CD4-positive, alpha-beta T cell treated with Interleukin-12 subunit alpha and Interleukin-12 subunit beta, for 1 hour (primary cell): ENCODE measurements around the gene TMEM205.

Experiments used
- DNase-seq: peaks from one replicate; pipeline ENCODE4 v3.0.0-alpha.2; 2020

Gene TMEM205

DNA sequence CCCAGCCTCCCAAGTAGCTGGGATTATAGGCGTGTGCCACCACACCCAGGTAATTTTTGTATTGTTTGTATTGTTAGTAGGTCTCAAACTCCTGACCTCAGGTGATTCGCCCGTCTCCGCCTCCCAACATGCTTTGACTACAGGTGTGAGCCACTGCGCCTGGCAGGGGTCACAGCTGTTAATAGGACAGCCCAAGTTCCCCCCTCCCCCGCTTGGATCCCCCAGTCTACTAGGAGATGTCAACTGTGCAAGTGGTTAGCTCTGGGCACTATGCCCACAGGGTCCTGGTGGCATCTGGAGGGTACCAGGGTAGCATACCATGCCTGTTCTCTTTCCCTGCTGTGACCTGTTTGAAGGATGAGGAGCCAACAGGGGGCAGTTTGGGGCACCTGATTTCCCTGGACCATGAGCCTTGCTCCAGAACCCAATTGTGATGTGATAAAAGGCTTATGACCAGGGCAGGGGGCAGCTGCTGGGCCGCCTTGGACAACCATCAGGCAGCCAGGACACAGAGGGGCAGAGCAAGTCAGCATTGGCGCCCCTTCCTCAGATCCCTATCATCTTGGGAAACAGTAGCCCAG is 50.3 kb downstream of the TMEM205 start, which contains the start of gene TSPAN16:
Gene TSPAN16, plus strand, starts transcription at position 496 of the 581 bp plus-strand sequence. CDS start 138 bp downstream, outside the sequence.
- DNase-seq = no peak

DNA sequence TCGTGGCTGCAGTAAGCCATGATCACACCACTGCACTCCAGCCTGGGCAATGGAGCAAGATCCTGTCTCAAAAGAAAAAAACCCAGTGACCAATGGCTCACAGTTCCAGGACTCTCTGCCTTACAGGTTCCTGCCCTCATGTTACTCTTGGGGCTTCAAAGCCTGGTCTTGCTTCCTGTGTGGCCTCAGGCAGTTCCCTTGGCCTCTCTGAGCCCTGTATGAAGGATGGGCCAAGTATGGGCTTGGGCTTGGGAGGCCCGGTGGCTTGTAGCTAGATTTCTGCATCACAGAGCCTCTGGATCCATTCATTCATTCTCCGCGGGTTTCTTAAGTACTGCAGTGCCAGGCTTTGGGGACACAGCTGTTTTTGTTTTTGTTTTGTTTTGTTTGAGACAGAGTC is 50.9 kb downstream of the TMEM205 start:
- DNase-seq = no peak

DNA sequence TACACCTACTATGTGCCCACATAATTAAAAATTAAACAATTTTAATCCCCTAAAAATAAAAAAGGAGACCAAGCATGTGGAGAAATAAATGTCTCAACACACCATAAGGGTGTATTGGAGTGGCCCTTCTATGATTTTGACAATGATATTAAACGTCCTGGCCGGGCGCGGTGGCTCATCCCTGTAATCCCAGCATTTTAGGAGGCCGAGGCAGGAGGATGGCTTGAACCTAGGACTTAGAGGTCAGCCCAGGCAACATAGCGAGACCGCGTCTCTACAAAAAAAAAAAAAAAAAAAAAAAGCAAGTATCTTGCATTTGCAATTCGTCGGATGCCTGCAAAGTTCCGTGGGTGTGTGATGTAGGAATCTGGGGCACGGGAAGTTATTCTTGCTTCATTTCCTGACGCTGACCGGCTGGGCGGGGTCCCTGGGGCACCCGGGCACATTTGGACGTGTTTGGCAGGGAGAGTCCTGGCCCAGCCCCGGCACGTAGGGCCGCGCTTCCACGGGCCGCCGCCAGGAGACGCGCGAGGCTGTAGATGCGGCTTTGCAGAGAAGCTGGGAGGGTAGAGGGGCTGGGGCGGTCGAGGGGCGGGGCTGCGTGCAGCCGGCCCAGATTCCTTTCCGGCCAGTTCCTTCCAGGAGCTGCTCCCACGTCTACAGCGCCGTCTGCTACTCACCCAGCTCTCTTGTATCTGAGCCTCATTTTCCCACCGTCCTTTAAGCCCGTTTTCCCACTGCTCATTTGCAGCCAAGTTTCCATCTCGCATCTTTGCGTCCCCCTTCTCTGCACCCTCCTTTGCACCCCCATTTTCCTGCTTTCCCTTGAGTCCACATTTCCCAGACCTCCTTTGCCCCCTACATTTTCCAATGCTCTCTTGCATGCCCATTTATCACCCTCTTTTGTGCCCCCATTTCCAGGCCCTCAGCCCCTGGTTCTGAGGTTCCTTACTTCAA is 52.4 kb downstream of the TMEM205 start:
- DNase-seq = peak; percentile 81
